H9 (cell line): ENCODE measurements around the gene FAT2. TPM values are rescaled to one million over a fixed set of nuclear protein-coding genes. Genes with fewer than 3 reads are reported as not detected.

Source experiments
- DNase-seq: peaks from one replicate; pipeline ENCODE4 v3.0.0-alpha.2; 2017
- H2AFZ ChIP-seq: one replicate; pipeline ENCODE4 v1.6.1; 2013; ENCODE audit warnings: mild to moderate bottlenecking, low read length, control low read depth, moderate library complexity
- H2AK5ac ChIP-seq: 2 replicates; pipeline ENCODE4 v1.6.1; 2013; ENCODE audit warnings: low read length, control low read depth, mixed read lengths; ENCODE audit not compliant: insufficient read length
- H2BK120ac ChIP-seq: one replicate; pipeline ENCODE4 v1.6.1; 2013; ENCODE audit warnings: low read depth, mild to moderate bottlenecking, low read length, control low read depth, inconsistent platforms; ENCODE audit not compliant: poor library complexity, severe bottlenecking
- H2BK12ac ChIP-seq: 2 replicates; pipeline ENCODE4 v1.6.1; 2013; ENCODE audit warnings: low read length, control low read depth, mixed read lengths, low read depth; ENCODE audit not compliant: insufficient read length
- H2BK15ac ChIP-seq: 2 replicates; pipeline ENCODE4 v1.6.1; 2013; ENCODE audit warnings: low read depth, low read length, control low read depth
- H2BK20ac ChIP-seq: one replicate; pipeline ENCODE4 v1.6.1; 2013; ENCODE audit warnings: low read depth, mild to moderate bottlenecking, low read length, control low read depth, inconsistent platforms; ENCODE audit not compliant: poor library complexity, severe bottlenecking
- H2BK5ac ChIP-seq: 2 replicates; pipeline ENCODE4 v1.6.1; 2013; ENCODE audit warnings: low read length, control low read depth, mixed read lengths; ENCODE audit not compliant: insufficient read length
- H3K14ac ChIP-seq: 2 replicates; pipeline ENCODE4 v1.6.1; 2013; ENCODE audit warnings: low read length, control low read depth; ENCODE audit not compliant: insufficient read depth
- H3K18ac ChIP-seq: 2 replicates; pipeline ENCODE4 v1.6.1; 2013; ENCODE audit warnings: low read depth, mild to moderate bottlenecking, mixed read lengths, low read length, control low read depth; ENCODE audit not compliant: insufficient read length
- H3K23ac ChIP-seq: 2 replicates; pipeline ENCODE4 v1.6.1; 2013; ENCODE audit warnings: low read length, control low read depth, mixed read lengths, low read depth; ENCODE audit not compliant: insufficient read length
- H3K23me2 ChIP-seq: 2 replicates; pipeline ENCODE4 v1.6.1; 2013; ENCODE audit warnings: low read depth, mild to moderate bottlenecking, mixed read lengths, low read length, control low read depth; ENCODE audit not compliant: insufficient read length, poor library complexity, severe bottlenecking
- H3K27ac ChIP-seq: 2 replicates; pipeline ENCODE4 v1.5.1; 2013; ENCODE audit warnings: low read length, control low read depth, mixed read lengths, low read depth; ENCODE audit not compliant: insufficient read length
- H3K27me3 ChIP-seq: 2 replicates; pipeline ENCODE4 v1.6.1; 2013; ENCODE audit warnings: low read length, control low read depth, inconsistent platforms; ENCODE audit not compliant: insufficient read depth
- H3K4ac ChIP-seq: 2 replicates; pipeline ENCODE4 v1.6.1; 2013; ENCODE audit warnings: low read depth, mild to moderate bottlenecking, control low read depth, inconsistent platforms, low read length, moderate library complexity
- H3K4me1 ChIP-seq: 2 replicates; pipeline ENCODE4 v1.6.1; 2013; ENCODE audit warnings: low read length, control low read depth, inconsistent platforms; ENCODE audit not compliant: insufficient read depth
- H3K4me2 ChIP-seq: 2 replicates; pipeline ENCODE4 v1.6.1; 2013; ENCODE audit warnings: low read length, control low read depth, mixed read lengths; ENCODE audit not compliant: insufficient read length, insufficient read depth
- H3K56ac ChIP-seq: 2 replicates; pipeline ENCODE4 v1.6.1; 2013; ENCODE audit warnings: low read depth, mild to moderate bottlenecking, mixed read lengths, low read length, control low read depth; ENCODE audit not compliant: insufficient read length
- H3K79me1 ChIP-seq: 2 replicates; pipeline ENCODE4 v1.6.1; 2013; ENCODE audit warnings: low read depth, mild to moderate bottlenecking, moderate library complexity, low read length, control low read depth, inconsistent platforms; ENCODE audit not compliant: insufficient read depth, poor library complexity, severe bottlenecking
- H3K79me2 ChIP-seq: 2 replicates; pipeline ENCODE4 v1.6.1; 2013; ENCODE audit warnings: low read length, control low read depth, inconsistent platforms; ENCODE audit not compliant: insufficient read depth
- H3K9ac ChIP-seq: 2 replicates; pipeline ENCODE4 v1.6.1; 2013; ENCODE audit warnings: low read length, control low read depth, mixed read lengths; ENCODE audit not compliant: insufficient read length; ENCODE audit errors: extremely low read depth
- H3K9me3 ChIP-seq: one replicate; pipeline ENCODE4 v1.6.1; 2013; ENCODE audit warnings: low read depth, low read length, inconsistent platforms; ENCODE audit not compliant: control insufficient read depth
- H3T11ph ChIP-seq: one replicate; pipeline ENCODE4 v1.6.1; 2013; ENCODE audit warnings: mild to moderate bottlenecking, low read length, control low read depth, inconsistent platforms
- H4K20me1 ChIP-seq: one replicate; pipeline ENCODE4 v1.6.1; 2013; ENCODE audit not compliant: control insufficient read depth, insufficient read length, insufficient read depth
- H4K5ac ChIP-seq: 2 replicates; pipeline ENCODE4 v1.6.1; 2013; ENCODE audit warnings: low read depth, mild to moderate bottlenecking, mixed read lengths, low read length, control low read depth; ENCODE audit not compliant: insufficient read length
- H4K8ac ChIP-seq: replicated peaks from 2 replicates; pipeline ENCODE4 v1.6.1; 2013; ENCODE audit warnings: low read length, control low read depth, mixed read lengths, low read depth; ENCODE audit not compliant: insufficient read length
- H4K91ac ChIP-seq: 2 replicates; pipeline ENCODE4 v1.6.1; 2013; ENCODE audit warnings: low read depth, mild to moderate bottlenecking, moderate library complexity, mixed read lengths, low read length, control low read depth; ENCODE audit not compliant: insufficient read length
- H3K27ac Mint-ChIP-seq, 3 experiments: 2 replicates in 2 of 3; 3 replicates in 1 of 3; pipeline ENCODE4 v1.8.0; 2020 to 2021; ENCODE audit warnings: mixed read lengths in 3 of 3, mild to moderate bottlenecking in 1 of 3, moderate library complexity in 1 of 3
- H3K27me3 Mint-ChIP-seq: 2 replicates; pipeline ENCODE4 v1.8.0; 2021; ENCODE audit warnings: low read depth, mild to moderate bottlenecking, moderate library complexity, mixed read lengths
- H3K36me3 Mint-ChIP-seq, 3 experiments: 2 replicates in 2 of 3; 3 replicates in 1 of 3; pipeline ENCODE4 v1.8.0; 2020 to 2021; ENCODE audit warnings: low read depth in 3 of 3, mixed read lengths in 3 of 3; ENCODE audit not compliant: insufficient read depth in 1 of 3
- H3K4me1 Mint-ChIP-seq, 2 experiments: 2 replicates each; pipeline ENCODE4 v1.8.0; 2020; ENCODE audit warnings: mixed read lengths in 2 of 2
- H3K4me3 Mint-ChIP-seq, 2 experiments: 2 replicates in 1 of 2; 3 replicates in 1 of 2; pipeline ENCODE4 v1.8.0; 2020 to 2021; ENCODE audit warnings: mild to moderate bottlenecking in 2 of 2, mixed read lengths in 2 of 2, moderate library complexity in 1 of 2
- H3K9me3 Mint-ChIP-seq, 2 experiments: 2 replicates in 1 of 2; 3 replicates in 1 of 2; pipeline ENCODE4 v1.8.0; 2020; ENCODE audit warnings: mild to moderate bottlenecking in 2 of 2, mixed read lengths in 2 of 2, moderate library complexity in 1 of 2
- WGBS: extraction: QIAGEN DNeasy Blood & Tissue Kit; methylation state at CpG from one replicate; pipeline ENCODE4 v1.1.7; 2013; ENCODE audit warnings: missing lambda C conversion rate, low lambda C conversion rate, mixed read lengths; ENCODE audit not compliant: insufficient read length; ENCODE audit errors: extremely low coverage; 5-methylcytosine and 5-hydroxymethylcytosine counted together
- total RNA-seq: library from RNA; stranded (reverse); gene quantifications from 2 replicates; pipeline ENCODE4 v1.2.1, GENCODE V29; 2021
- TF ChIP-seq, protein P1 (sequence below): fragments of 200-600 bp; sonication (generic); conservative IDR thresholded peaks from 3 replicates; pipeline ENCODE4 v1.8.0; 2021; ENCODE audit warnings: antibody characterized with exemption, mild to moderate bottlenecking

The FAT2 gene
- total RNA-seq, 1 experiment from 2014 or later, result 0.15 TPM

DNA sequence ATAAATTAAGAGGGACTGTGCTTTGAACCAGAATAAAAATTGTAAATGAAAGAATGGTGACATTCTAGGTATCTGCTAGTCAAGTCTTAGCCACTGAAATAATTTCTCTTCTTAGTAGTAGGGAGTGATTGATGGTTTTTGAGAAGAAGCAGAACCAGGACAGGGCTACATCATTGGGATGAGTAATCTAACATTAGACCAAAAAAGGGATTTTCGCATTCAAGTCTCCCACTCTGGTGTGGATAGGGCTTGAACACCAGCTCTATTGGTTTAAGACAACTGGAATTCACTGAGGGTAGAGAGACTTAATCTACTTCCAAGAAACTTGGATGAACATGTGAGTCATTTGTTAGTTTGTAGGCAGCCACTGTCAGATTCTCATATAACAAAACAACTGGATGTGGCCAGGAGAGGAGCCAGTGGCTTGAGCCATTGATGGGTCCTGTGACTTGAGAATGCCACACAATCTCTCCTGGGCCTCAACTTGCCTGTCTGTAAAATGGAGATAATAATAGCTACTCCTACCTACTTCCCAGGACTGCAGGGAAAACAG lies 16.6 kb downstream of the FAT2 start:
- Histone ChIP-seq H4K8ac (no peak overlapping the region), H3K9me3 (no peaks in the 10 kb centered on the region), H3K9ac (no peak overlapping the region), H2BK12ac (no peak overlapping the region), H3K18ac (no peak overlapping the region), H3K79me2 (no peaks in the 10 kb centered on the region), H3K27ac (no peak overlapping the region), H2AK5ac (no peak overlapping the region), H2BK20ac (no peak overlapping the region), H3K4me2 (no peak overlapping the region), H3K4me1 (peaks cover 6% of the 10 kb centered on the region; the same call in 1 of the 2 replicates), H3K4ac (no peak overlapping the region), H3K27me3 (peaks cover 5% of the 10 kb centered on the region; the same call in 1 of the 2 replicates), H2BK15ac (no peak overlapping the region), H3K23ac (no peak overlapping the region), H3K56ac (no peak overlapping the region), H4K91ac (no peak overlapping the region), H3K79me1 (no peaks in the 10 kb centered on the region), H3K14ac (no peak overlapping the region), H4K5ac (no peak overlapping the region), H2AFZ (no peak overlapping the region), H2BK5ac (no peak overlapping the region), H2BK120ac (no peak overlapping the region), H3T11ph (no peak overlapping the region), H4K20me1 (no peaks in the 10 kb centered on the region), H3K23me2 (no peaks in the 10 kb centered on the region)
- Mint-ChIP-seq H3K4me1 (peaks cover 13 to 21% of the 10 kb centered on the region in 2 experiments), H3K27me3 (peaks cover 50% of the 10 kb centered on the region), H3K4me3 (no peak overlapping the region), H3K36me3 (no peaks in the 10 kb centered on the region), H3K9me3 (no peaks in the 10 kb centered on the region), H3K27ac (no peak overlapping the region)
- no peak for DNase-seq
- TF ChIP-seq, protein P1, sequence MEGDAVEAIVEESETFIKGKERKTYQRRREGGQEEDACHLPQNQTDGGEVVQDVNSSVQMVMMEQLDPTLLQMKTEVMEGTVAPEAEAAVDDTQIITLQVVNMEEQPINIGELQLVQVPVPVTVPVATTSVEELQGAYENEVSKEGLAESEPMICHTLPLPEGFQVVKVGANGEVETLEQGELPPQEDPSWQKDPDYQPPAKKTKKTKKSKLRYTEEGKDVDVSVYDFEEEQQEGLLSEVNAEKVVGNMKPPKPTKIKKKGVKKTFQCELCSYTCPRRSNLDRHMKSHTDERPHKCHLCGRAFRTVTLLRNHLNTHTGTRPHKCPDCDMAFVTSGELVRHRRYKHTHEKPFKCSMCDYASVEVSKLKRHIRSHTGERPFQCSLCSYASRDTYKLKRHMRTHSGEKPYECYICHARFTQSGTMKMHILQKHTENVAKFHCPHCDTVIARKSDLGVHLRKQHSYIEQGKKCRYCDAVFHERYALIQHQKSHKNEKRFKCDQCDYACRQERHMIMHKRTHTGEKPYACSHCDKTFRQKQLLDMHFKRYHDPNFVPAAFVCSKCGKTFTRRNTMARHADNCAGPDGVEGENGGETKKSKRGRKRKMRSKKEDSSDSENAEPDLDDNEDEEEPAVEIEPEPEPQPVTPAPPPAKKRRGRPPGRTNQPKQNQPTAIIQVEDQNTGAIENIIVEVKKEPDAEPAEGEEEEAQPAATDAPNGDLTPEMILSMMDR, result no peak
- WGBS, result no CpG with 5 or more reads among the region's 1 CpG
